Ramos (cell line): Measurements from ENCODE around the gene LOXL3.
"Not testable (repeated sequence)": the region's sequence is repeated elsewhere in the genome, so short reads cannot be mapped to it uniquely, and the experiment has no call there.

Source experiments
- in situ Hi-C: fragments of 300-500 bp; cut with MboI; formaldehyde crosslinking; loops from one replicate; pipeline ENCODE4 v1.14.3; 2022; ENCODE audit warnings: low sequenced_read_pairs; ENCODE audit not compliant: unreplicated experiment

LOXL3 gene

GRCh38 chr2:74498500-74499266 lies 55.1 kb downstream of the LOXL3 start:
- in situ Hi-C loops: no loop called here

GRCh38 chr2:74497777-74498499 lies 55.8 kb downstream of the LOXL3 start:
- in situ Hi-C loops: no loop called here

DNA sequence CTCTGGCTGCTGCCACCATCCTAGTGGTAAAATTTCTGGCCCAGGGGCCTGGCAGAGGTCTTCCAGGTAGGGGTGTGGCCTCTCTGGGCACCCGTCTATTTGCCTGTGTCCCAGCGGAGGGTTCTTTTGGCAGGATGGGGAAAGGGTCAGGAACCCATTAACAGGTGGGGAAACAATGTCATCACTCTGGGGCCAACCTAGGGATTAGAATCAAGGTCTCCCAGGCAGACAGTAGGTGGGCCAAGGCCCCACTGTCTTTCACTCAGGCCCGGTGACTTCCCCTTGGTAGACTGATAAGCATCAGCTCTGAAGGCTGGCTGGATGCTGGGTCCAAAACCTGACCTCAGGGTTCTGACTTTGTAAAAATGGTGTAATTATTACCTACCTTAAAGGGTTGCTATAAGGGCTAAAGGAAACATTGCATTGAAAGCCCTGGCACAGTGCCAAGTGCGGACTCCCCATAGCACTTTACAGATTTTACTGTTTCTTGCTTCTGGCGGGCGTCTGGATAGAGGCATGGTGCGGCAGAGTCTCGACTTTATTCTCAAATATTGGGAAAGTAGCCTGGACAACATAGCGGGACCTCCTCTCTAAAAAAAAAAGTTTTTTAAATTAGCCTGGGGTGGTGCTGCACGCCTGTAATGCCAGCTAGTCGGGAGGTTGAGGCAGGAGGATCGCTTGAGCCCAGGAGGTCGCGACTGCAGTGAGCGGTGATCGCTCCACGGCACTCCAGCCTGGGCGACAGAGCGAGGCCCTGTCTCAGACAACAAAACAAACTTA lies 56.6 kb downstream of the LOXL3 start:
- in situ Hi-C loops: no loop called here

DNA sequence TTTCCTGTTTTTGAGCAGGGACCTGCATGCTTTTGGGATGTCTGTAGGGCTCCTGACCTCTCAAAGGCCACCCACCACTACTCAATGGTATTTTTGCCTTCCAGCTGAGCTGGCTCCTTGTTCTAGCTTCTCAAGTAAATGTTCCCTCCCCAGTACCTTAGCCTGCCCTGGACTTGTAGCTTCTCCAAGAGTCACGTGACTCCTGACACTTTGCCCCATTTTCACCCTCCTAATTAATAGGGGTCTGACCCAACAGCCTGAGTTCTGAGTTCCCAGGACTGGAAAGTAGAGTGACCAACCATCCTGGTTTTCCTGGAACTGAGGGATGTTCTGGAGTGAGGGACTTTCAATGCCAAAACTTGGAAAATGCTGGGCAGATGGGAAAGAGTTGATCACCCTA lies 58.3 kb downstream of the LOXL3 start:
- in situ Hi-C loops: no loop called here

DNA sequence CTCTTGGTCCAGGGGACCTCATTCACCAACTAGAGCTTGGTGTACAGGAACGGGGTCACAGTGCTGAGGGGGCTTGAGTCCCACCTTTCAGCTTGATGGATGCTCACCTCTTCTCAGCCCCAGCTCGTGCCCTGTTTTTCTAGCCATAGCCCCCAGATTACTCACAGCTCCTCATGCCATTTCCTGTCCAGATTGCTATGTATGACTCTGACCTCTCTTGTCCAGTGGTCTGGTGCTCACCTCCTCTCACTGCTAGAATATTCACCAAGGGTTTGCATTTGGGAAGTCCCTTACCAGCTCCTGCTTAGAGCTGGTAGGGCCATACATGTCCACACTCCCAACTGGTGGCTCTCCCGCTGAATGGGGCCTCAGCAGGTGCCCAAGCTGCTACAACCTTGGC lies 60.2 kb downstream of the LOXL3 start:
- in situ Hi-C loops: no loop called here

- in situ Hi-C loops: no loop called here
Observed at GRCh38 chr2:74491648-74492544, 61.8 kb downstream of the LOXL3 start.

- in situ Hi-C loops: no loop called here
Observed at GRCh38 chr2:74489906-74490305, 63.8 kb downstream of the LOXL3 start.

DNA sequence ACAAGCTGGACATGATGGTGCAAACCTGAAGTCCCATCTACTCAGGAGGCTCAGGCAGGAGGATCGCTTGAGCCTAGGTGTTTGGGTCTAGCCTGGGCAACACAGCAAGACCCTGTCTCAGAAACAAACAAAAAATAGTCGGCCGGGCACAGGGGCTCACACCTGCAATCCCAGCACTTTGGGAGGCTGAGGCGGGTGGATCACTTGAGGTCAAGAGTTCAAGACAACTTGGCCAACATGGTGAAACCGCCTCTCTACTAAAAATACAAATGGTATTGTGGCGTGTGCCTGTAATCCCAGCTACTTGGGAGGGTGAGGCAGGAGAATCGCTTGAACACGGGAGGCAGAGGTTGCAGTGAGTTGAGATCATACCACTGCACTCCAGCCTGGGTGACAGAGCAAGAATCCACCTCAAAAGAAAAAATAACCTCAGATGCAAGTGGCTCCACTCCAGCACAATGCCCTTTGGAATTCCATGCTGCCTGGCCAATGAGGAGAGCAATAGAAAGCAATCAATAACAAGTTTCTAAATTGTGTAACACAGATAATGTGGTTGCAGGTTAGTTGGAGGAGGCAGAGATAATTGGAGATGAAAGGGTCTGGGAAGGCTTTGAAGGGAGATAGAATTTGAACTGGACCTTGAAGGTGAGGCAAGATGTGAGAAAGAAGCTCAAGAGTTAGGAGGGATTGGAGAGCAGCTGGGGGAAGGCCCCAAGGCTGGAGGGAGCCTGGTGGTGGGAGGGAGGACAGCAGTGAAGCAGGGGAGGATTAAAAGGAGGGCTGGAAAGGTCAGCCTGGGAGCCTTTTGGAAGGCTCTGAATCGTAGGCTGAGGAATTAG lies 64.9 kb downstream of the LOXL3 start:
- in situ Hi-C loops: no loop called here

- in situ Hi-C loops: no loop called here
Observed at GRCh38 chr2:74486141-74486540, 67.6 kb downstream of the LOXL3 start.

DNA sequence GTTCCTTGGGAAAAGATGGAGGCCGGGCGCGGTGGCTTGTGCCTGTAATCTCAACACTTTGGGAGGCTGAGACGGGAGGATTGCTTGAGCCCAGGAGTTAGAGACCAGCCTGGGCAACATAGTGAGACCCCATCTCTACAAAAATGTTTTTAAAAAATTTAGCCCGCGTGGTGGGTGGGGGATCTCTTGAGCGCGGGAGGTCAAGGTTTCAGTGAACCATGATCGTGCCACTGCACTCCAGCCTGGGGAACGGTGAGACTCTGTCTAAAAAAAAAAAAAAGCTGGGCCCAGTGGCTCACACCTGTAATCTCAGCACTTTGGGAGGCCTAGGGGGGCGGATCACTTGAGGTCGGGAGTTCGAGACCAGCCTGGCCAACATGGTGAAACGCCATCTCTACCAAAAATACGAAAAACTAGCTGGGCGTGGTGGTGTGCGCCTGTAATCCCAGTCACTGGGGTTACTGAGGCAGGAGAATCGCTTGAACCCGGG lies 70.0 kb downstream of the LOXL3 start:
- in situ Hi-C loops: not testable (repeated sequence)

DNA sequence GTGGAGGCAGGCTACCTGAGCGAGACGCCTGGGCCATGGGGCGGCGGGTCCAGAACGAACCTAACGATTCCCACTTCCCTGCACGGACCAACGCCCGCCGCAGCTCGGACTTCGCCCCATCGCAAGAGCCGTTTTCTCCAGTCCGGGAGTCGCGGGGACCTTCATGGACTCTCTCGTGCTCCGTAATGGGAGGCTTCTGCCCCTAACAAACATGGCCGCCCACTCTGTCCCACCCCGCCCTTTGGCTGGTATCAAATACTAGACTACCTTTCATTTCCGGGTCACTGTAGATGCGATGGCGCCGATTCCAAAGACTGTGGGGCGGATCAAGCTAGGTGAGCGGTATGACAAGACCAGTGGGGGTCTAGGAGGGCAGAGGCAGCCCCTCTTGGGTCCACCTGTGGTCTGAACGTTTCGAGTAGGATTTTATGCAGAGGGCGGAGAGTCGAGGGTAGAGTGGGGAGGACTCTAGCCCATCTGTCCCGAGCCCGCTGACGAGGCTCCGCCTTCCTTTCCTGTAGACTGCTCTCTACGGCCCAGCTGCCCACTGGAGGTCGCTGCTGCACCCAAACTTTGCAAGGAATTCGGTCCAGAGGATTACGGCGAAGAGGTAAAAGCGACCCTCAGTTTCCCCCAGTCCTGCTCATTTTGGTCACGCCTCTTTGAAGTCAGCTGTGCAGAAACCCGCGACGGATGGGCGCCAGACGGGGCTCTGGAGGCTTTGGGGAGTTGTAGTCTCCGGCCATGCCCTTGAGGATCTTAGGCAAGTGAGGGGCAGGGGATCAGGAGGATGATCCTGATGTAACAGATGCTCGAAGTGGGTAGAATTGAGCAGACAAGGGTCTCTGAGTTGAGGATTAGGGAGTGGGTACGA lies 70.7 kb downstream of the LOXL3 start, which contains the start of the genes CCDC142 and TTC31:
Gene CCDC142, minus strand, starts transcription at position 198 of the 874 bp plus-strand sequence. Its CDS starts 161 bp downstream, at position 37.
Gene TTC31, plus strand, starts transcription at position 281 of the 874 bp plus-strand sequence. Its CDS starts 15 bp downstream, at position 296.
- in situ Hi-C loops: no loop called here
